ENCODE results near the gene RPH3AL. TPM values are rescaled to one million over a fixed set of nuclear protein-coding genes. Genes with fewer than 3 reads are reported as not detected.

RPH3AL gene
- total and polyA plus RNA-seq, 2 donors from 2014 or later = 18.1 to 55.9 TPM

GRCh38 chr17:333626-334396, 18.8 kb downstream of the RPH3AL start:
- Histone ChIP-seq H3K4me1 (ENCODE audit: control insufficient read depth in 2 of 3, insufficient read depth in 2 of 3, low read depth in 1 of 3, low read length in 3 of 3) (peaks cover 0 to 24% (median 3%) of the 10 kb centered on the region in 3 donors), H3K4me3 (ENCODE audit: low read length in 3 of 3) (peak overlapping the region; percentile 6 to 48 (median 32)), H3K9ac (ENCODE audit: low read length in 3 of 3) (peak overlapping the region in 2 of 3 donors; percentile 37 to 39), H3K27ac (ENCODE audit: low read depth in 2 of 2, low read length in 2 of 2) (peak overlapping the region; percentile 73 to 83), H3K9me3 (ENCODE audit: control insufficient read depth in 2 of 3, insufficient read depth in 1 of 3, low read length in 3 of 3) (no peaks in the 10 kb centered on the region), H3K36me3 (ENCODE audit: control insufficient read depth in 2 of 3, insufficient read depth in 3 of 3, low read length in 3 of 3) (no peaks in the 10 kb centered on the region), H3K27me3 (ENCODE audit: control insufficient read depth, insufficient read depth, low read length) (no peaks in the 10 kb centered on the region)
- no peak for TF ChIP-seq CTCF (IDR thresholded peaks at IDR 0.05; ENCODE audit: borderline replicate concordance, extremely low read depth, insufficient read depth)
- intact Hi-C loops (cut with DNase I) = no loop called here
- DNase-seq (peak; percentile 70 to 92 (median 84)), FAIRE-seq (no peak)

GRCh38 chr17:332558-333322, 19.9 kb downstream of the RPH3AL start:
- Histone ChIP-seq H3K27ac (ENCODE audit: low read depth in 2 of 2, low read length in 2 of 2) (peak overlapping the region; percentile 51 to 81), H3K27me3 (ENCODE audit: control insufficient read depth, insufficient read depth, low read length) (no peaks in the 10 kb centered on the region), H3K9ac (ENCODE audit: low read length in 3 of 3) (peak overlapping the region in 1 of 3 donors; percentile 26), H3K4me1 (ENCODE audit: control insufficient read depth in 2 of 3, insufficient read depth in 2 of 3, low read depth in 1 of 3, low read length in 3 of 3) (peaks cover 0 to 23% (median 3%) of the 10 kb centered on the region in 3 donors), H3K9me3 (ENCODE audit: control insufficient read depth in 2 of 3, insufficient read depth in 1 of 3, low read length in 3 of 3) (no peaks in the 10 kb centered on the region), H3K36me3 (ENCODE audit: control insufficient read depth in 2 of 3, insufficient read depth in 3 of 3, low read length in 3 of 3) (no peaks in the 10 kb centered on the region), H3K4me3 (ENCODE audit: low read length in 3 of 3) (no peak overlapping the region)
- intact Hi-C loops (cut with DNase I) = no loop called here
- TF ChIP-seq CTCF (IDR thresholded peaks at IDR 0.05; ENCODE audit: borderline replicate concordance, extremely low read depth, insufficient read depth) = no peak
- DNase-seq (peak in 3 of 5 donors; percentile 8 to 82 (median 46)), FAIRE-seq (no peak)

DNA sequence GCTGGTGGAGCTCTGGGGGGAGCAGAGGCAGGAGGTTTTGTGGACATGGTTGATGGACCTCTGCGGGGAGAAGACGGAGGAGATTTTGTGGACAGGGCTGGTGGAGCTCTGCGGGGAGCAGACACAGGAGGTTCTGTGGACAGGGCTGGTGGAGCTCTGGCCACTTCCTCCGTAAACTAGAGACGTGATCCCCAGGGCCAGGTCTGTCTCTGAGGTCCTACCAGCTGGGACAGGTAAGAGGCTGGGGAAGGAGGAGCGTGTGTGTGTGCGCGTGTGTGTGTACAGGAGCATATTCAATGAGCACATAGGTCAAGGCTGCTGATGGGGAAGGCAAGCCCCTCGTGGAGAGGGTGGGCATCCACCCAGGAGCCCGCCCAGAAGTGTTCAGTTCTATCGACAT, 20.6 kb downstream of the RPH3AL start:
- FAIRE-seq = no peak
- intact Hi-C loops (cut with DNase I) = no loop called here
- H3K4me1 ChIP-seq (ENCODE audit: control insufficient read depth in 2 of 3, insufficient read depth in 2 of 3, low read depth in 1 of 3, low read length in 3 of 3) = peaks cover 0 to 22% (median 3%) of the 10 kb centered on the region in 3 donors
- no peaks in the 10 kb centered on the region for H3K36me3 ChIP-seq (ENCODE audit: control insufficient read depth in 2 of 3, insufficient read depth in 3 of 3, low read length in 3 of 3)
- no peak for TF ChIP-seq CTCF (IDR thresholded peaks at IDR 0.05; ENCODE audit: borderline replicate concordance, extremely low read depth, insufficient read depth)
- peak overlapping the region; percentile 57 to 81 for H3K27ac ChIP-seq (ENCODE audit: low read depth in 2 of 2, low read length in 2 of 2)
- H3K4me3 ChIP-seq (ENCODE audit: low read length in 3 of 3) = no peak overlapping the region
- no peaks in the 10 kb centered on the region for H3K9me3 ChIP-seq (ENCODE audit: control insufficient read depth in 2 of 3, insufficient read depth in 1 of 3, low read length in 3 of 3)
- H3K27me3 ChIP-seq (ENCODE audit: control insufficient read depth, insufficient read depth, low read length) = no peaks in the 10 kb centered on the region
- peak in 2 of 5 donors; percentile 6 to 53 for DNase-seq
- H3K9ac ChIP-seq (ENCODE audit: low read length in 3 of 3) = peak overlapping the region in 1 of 3 donors; percentile 34
